NCI-H82 treated with DMSO at 0.1 percent for 48 hours (cell line): ENCODE results near the gene NT5DC2.
"Not testable (repeated sequence)": the region's sequence is repeated elsewhere in the genome, so short reads cannot be mapped to it uniquely, and the experiment has no call there.

ENCODE experiments used
- DNase-seq: peaks from one replicate; lab custom pipeline; 2025; ENCODE audit not compliant: unreplicated experiment; lab: John Stamatoyannopoulos, UW

The NT5DC2 gene

GRCh38 chr3:52537726-52538421 is 4.2 kb upstream of the NT5DC2 start:
- DNase-seq, result no peak

- DNase-seq, result no peak
Observed at GRCh38 chr3:52537165-52537620, 3.5 kb upstream of the NT5DC2 start.

GRCh38 chr3:52536369-52537164 is 2.9 kb upstream of the NT5DC2 start, which contains the start of gene UQCC5:
Gene UQCC5 (plus strand): TSS chr3:52536605. CDS start chr3:52536756, 151 bp downstream.
- peak; percentile 79 for DNase-seq

GRCh38 chr3:52536112-52536368 is 2.4 kb upstream of the NT5DC2 start:
- no peak for DNase-seq

- DNase-seq, result no peak
Observed at GRCh38 chr3:52535411-52536111, 1.9 kb upstream of the NT5DC2 start.

GRCh38 chr3:52534281-52535183 is 875 bp upstream of the NT5DC2 start:
- DNase-seq, result no peak

- DNase-seq, result no peak
Observed at GRCh38 chr3:52532838-52533622, 627 bp downstream of the NT5DC2 start.

GRCh38 chr3:52532517-52532837 is 1.2 kb downstream of the NT5DC2 start:
- no peak for DNase-seq

- no peak for DNase-seq
Observed at GRCh38 chr3:52531860-52532516, 1.7 kb downstream of the NT5DC2 start.

- no peak for DNase-seq
Observed at GRCh38 chr3:52530918-52531826, 2.5 kb downstream of the NT5DC2 start.

GRCh38 chr3:52529376-52530333 is 4.0 kb downstream of the NT5DC2 start:
- peak; percentile 68 for DNase-seq

GRCh38 chr3:52528586-52529375 is 4.9 kb downstream of the NT5DC2 start:
- DNase-seq, result no peak

- no peak for DNase-seq
Observed at GRCh38 chr3:52527732-52528585, 5.7 kb downstream of the NT5DC2 start.

GRCh38 chr3:52527039-52527731 is 6.5 kb downstream of the NT5DC2 start:
- no peak for DNase-seq

- not testable (repeated sequence) for DNase-seq
Observed at GRCh38 chr3:52526671-52527038, 7.0 kb downstream of the NT5DC2 start.
